HG02938 (cell line): Measurements from ENCODE around the gene CALCOCO1.
A peak's percentile ranks its signal among the peaks of the same experiment; 100 is the strongest.
"Not testable (repeated sequence)": the region's sequence is repeated elsewhere in the genome, so short reads cannot be mapped to it uniquely, and the experiment has no call there.

Experiments used
- ATAC-seq: cut with Tn5 transposase; IDR thresholded peaks from one replicate; pipeline ENCODE4 v1.9.1; 2021; ENCODE audit warnings: mild to moderate bottlenecking, moderate library complexity; ENCODE audit not compliant: unreplicated experiment

The CALCOCO1 gene

DNA sequence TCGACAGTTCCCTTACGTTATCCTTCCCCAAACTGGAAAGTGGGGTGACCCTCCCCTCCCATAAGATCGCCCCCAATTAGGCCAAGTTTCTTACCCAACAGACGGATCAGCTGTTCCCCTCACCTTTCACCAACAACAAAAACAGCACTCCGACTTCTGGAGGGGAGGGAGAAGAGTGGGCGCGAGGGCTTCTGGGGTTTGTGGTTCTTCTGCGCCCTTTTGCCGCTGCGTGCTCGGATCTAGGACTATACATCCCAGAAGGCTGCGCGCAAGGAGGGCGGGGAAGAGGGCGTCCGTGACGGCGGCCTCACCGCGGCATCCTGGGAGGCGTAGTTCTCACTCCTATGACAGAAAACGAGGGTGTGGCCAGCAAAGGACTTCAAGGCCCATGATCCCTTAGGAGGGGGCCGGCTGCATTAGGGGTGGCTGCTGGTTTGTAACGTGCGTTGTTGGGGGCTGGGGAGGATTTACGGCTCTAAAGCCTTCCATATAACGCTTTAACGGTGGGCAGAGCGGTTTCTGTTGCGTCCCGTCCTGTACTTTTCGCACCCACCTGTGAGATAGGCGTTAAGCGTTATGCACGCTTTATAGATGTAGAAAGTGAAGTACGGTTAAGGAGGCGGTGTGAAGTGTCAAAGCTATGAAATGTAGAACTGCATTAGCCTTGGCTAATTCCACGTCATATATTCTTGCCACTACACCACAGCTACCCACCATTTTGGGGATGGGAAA lies at the start of gene CALCOCO1:
TSS of gene CALCOCO1 (minus strand) at position 143 of the 732 bp plus-strand sequence. CDS start 2,210 bp downstream, outside the sequence.
- peak; percentile 98 for ATAC-seq

GRCh38 chr12:53776872-53777271 lies 49.6 kb upstream of the CALCOCO1 start:
- no peak for ATAC-seq

DNA sequence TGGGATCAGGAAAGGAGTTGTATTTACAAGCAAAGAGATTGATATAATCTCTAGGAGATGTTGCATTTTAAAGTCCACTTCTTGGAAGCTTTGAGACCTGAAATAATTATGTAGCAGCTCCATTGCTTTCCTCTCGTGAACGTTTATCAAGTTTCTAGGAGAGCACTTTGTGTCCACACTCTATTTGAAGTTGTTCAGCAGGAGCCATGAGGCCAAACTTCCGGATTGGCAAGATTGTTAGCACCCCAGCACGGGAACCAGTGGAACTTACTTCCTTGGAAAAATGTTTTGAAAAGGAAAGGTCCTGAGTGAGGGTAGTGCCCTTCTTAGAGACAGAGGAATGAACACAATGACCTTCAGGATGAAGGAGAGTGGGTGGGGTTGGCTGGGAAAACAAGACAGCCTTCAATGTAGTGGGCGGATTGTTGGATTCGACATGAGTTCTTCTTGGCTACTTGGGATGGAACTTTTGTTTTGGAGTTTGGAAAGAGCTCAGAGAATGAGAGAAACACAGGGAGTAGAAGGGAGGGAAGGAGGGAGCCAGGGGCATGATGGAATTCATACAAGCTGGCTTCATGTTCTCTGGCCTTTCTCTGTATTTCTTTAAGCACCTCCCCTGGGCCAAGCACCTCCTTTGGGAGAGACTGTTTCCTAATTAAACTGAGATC lies 48.4 kb upstream of the CALCOCO1 start:
- no peak for ATAC-seq

DNA sequence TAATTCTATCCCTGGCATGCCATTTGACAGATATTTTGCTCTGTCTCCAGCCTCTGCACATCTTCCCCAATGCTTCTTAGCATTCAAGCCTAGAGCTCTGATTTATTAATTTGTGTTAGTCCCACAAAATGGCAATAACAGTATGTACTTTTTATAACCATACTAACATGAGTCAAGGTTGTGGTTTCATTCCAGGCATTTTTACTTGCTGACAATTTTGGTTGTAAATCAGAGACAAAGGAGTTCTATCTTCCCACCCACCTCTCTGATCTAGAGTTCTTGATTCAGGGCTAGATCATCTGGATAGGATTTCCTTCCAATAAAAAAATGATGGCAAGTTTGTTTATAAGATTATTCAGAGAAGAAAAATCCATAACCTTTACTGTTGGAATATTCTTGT lies 43.0 kb upstream of the CALCOCO1 start:
- no peak for ATAC-seq

- no peak for ATAC-seq
Observed at GRCh38 chr12:53768976-53769375, 41.7 kb upstream of the CALCOCO1 start.

- ATAC-seq = no peak
Observed at GRCh38 chr12:53766881-53767280, 39.6 kb upstream of the CALCOCO1 start.

GRCh38 chr12:53765891-53766290 lies 38.6 kb upstream of the CALCOCO1 start:
- ATAC-seq = no peak

DNA sequence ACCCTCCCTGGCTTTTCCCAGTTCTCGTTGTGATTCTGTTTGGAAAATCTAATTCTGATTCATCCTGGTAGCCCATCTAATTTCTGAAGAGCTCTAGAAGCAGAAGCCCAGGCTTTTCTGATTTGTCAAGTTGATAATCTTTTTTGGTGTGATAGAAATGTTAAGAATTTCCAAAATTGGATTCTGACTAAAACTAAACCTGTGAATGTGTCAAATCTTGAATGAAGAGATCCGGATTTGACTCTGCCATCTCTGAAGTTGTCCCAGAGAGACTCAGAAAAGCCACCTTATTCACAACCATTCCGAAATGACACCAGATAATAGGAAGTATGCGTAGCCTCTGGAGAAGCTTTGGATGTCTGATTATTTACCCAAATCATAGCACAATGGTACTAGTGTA lies 37.4 kb upstream of the CALCOCO1 start:
- ATAC-seq = no peak

GRCh38 chr12:53762793-53763192 lies 35.5 kb upstream of the CALCOCO1 start:
- not testable (repeated sequence) for ATAC-seq

DNA sequence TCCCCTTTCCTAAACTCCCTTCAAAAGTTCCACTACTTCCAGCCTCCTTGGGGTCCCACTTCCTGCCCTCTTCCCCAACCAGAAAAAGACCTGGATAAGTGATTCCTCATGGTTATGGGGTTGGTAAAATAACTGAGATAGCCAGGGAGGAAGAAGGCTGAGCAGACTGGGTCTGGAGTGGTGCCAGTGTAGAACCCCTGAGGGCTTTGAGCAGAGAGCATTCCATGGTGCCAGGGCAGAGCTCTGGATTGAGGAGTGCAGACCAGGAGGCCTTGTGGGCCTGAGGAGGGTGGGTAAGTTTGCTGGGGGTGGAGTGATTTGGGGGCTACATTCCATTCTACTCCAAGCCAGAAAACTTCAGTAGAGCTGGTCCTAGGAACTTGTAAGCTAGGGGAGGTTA lies 34.1 kb upstream of the CALCOCO1 start:
- ATAC-seq = no peak

DNA sequence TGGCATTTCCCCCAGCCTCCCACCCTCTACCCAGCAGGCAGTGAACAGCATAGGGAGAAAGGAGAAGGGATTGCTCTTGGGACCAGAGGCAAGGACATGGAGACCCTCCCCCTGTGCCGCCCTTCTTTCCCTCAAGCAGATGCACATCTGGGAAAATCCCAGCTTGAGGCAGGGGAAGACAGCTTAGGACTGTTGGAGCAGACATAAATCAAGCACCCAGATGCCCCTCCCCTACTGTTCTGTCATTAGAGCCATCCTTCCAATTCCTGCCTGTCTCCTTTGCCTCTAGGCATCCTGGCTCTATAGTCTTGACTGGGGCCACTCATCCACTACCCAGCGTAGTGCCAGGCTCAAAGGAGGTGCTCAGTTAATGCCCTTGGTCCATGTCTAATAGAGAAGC lies 32.0 kb upstream of the CALCOCO1 start:
- ATAC-seq = no peak

GRCh38 chr12:53758730-53759103 lies 31.5 kb upstream of the CALCOCO1 start:
- ATAC-seq = no peak

- no peak for ATAC-seq
Observed at GRCh38 chr12:53758081-53758729, 31.0 kb upstream of the CALCOCO1 start.

DNA sequence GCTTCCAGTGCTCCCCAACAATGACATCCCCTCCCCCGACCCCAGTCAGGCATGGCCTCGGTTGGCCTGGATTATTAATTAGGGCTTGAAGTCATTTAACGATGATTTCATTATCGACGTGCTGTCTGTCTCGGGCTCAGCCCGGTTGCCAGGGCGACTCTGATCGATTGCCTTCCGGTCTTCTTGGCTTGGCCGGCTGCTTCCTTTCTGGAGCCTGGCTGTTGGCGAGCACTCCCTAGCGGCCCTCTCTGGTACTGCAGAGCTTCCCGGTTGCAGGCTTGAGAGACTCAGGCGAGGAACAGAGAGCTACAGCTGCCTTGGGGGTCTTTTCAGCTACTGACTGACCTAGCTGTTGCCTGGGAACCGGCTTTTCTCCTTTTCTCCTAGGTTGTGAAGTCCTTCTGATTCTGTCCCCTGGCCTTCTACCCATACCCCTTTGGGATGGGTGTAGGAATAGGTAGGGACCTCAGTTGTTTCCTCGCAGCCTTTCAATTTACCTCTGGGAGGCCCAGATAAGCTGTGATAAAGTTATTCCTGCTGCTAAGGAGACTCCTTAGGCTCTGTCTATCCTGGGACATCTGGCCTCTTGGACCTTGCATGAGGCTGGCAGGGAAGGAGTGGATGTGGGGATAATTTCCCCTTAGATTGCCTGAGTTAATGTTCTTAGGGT lies 30.0 kb upstream of the CALCOCO1 start:
- peak; percentile 69 for ATAC-seq

- ATAC-seq = no peak
Observed at GRCh38 chr12:53756300-53757100, 29.2 kb upstream of the CALCOCO1 start.

DNA sequence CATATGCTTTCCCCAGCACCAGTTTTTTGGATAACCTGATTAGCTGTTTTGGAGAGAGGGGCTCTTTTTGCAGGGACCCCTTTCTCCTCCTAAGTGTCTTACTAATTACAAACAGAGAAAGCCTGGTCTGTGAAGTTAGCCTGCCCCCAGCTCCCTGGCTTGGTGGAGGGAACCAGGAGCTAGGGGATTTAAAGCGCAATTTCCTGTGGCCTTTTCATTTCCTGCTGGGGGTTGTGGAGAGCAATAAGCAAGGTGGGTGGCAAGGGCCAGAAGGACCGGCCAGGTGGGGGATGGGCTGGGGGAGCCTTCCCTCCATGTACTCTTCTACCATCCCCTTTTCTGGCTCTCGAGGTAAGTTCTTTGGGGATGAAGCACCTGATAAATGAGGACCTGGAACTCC lies 28.6 kb upstream of the CALCOCO1 start:
- no peak for ATAC-seq

DNA sequence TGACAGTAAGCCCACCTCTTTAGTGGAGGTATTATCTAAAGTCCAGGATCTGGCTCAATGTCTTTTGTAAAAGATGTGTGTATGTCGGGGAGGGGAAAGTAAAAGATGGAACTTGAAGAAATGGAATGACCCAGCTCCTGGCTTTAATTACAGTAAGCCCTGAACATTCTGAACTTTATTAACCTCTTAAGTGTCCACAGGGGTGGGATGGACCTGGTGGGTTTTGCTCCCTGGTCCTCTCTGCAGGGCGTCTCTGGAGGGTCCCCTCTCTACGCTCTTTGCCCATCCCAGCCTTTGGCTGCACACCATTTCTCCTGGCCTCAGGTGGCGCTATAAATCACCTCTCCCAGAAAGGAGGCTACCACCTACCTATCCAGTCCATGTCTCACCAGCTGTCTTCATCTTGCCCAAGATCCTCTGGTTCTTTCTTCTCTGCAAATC lies 28.2 kb upstream of the CALCOCO1 start:
- ATAC-seq = no peak

GRCh38 chr12:53754633-53755264 lies 27.5 kb upstream of the CALCOCO1 start:
- ATAC-seq = no peak

DNA sequence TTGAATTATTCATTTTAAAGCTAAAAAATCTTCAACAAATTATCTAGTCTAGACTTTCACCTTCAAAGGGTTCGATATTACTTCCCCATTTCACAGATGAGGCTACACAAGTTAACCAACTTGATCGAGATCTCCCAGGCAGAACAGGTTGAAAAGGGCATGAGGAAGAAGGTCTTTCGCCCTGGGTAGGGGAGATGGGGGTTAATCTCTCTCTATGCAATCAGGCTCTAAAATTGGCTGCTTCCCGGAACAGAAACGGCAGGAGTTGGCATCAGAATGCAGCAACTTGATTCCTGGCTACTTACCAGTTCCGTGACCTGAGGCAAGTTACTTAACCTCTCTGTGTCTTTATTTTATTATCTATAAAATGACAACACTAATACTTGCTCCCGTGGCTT lies 26.9 kb upstream of the CALCOCO1 start:
- no peak for ATAC-seq

- ATAC-seq = no peak
Observed at GRCh38 chr12:53752621-53753020, 25.4 kb upstream of the CALCOCO1 start.
